ENCODE results near the gene SCAF1. TPM values are rescaled to one million over a fixed set of nuclear protein-coding genes. Genes with fewer than 3 reads are reported as not detected.
A peak's percentile ranks its signal among the peaks of the same experiment; 100 is the strongest.

SCAF1 gene
- polyA plus RNA-seq, 1 donor: 36.4 TPM

- no peak for DNase-seq
These were observed 45.7 kb downstream of the SCAF1 start for GRCh38 chr19:49687566-49688316.

GRCh38 chr19:49688531-49689132 lies 46.6 kb downstream of the SCAF1 start:
- no peak for DNase-seq

GRCh38 chr19:49689133-49690078 lies 47.4 kb downstream of the SCAF1 start, which contains the start of gene ADM5:
ADM5 (plus strand) TSS chr19:49689594; CDS start chr19:49689838, 244 bp downstream.
- no peak for DNase-seq

GRCh38 chr19:49690079-49690655 lies 48.2 kb downstream of the SCAF1 start:
- DNase-seq: no peak

GRCh38 chr19:49690656-49691242 lies 48.7 kb downstream of the SCAF1 start, which contains the start of gene CPT1C:
CPT1C (plus strand) TSS chr19:49691116; CDS start chr19:49692253, 1,137 bp downstream.
- peak; percentile 74 for DNase-seq

- peak; percentile 76 for DNase-seq
These were observed 49.5 kb downstream of the SCAF1 start for GRCh38 chr19:49691243-49692146.

- no peak for DNase-seq
These were observed 50.1 kb downstream of the SCAF1 start for GRCh38 chr19:49692147-49692506.

GRCh38 chr19:49696115-49696514 lies 54.1 kb downstream of the SCAF1 start:
- no peak for DNase-seq

GRCh38 chr19:49696865-49697264 lies 54.9 kb downstream of the SCAF1 start:
- DNase-seq: no peak

- no peak for DNase-seq
These were observed 57.4 kb downstream of the SCAF1 start for GRCh38 chr19:49699364-49699763.

- no peak for DNase-seq
These were observed 58.6 kb downstream of the SCAF1 start for GRCh38 chr19:49700563-49700962.

GRCh38 chr19:49701271-49701786 lies 59.3 kb downstream of the SCAF1 start:
- no peak for DNase-seq

GRCh38 chr19:49704888-49705642 lies 63.1 kb downstream of the SCAF1 start:
- no peak for DNase-seq

- no peak for DNase-seq
These were observed 63.9 kb downstream of the SCAF1 start for GRCh38 chr19:49705919-49706318.

Other genes starting within 250 kb of the SCAF1 start
- not detected for gene PTH2, start 218.8 kb upstream of the SCAF1 start, polyA plus RNA-seq (ENCODE audit: insufficient read length)
- gene GFY, start 216.8 kb upstream of the SCAF1 start, polyA plus RNA-seq (ENCODE audit: insufficient read length): not detected
- 0.76 TPM for gene SLC17A7, start 200.7 kb upstream of the SCAF1 start, polyA plus RNA-seq (ENCODE audit: insufficient read length)
- 43.8 TPM for gene PIH1D1, start 190.4 kb upstream of the SCAF1 start, polyA plus RNA-seq (ENCODE audit: insufficient read length)
- 14.8 TPM for gene ALDH16A1, start 189.0 kb upstream of the SCAF1 start, polyA plus RNA-seq (ENCODE audit: insufficient read length)
- gene FLT3LG, start 168.0 kb upstream of the SCAF1 start, polyA plus RNA-seq (ENCODE audit: insufficient read length): 3.5 TPM
- gene RPL13A, start 154.6 kb upstream of the SCAF1 start, polyA plus RNA-seq (ENCODE audit: insufficient read length): 4,873 TPM
- 3,298 TPM for gene RPS11, start 145.8 kb upstream of the SCAF1 start, polyA plus RNA-seq (ENCODE audit: insufficient read length)
- 178 TPM for gene FCGRT, start 129.5 kb upstream of the SCAF1 start, polyA plus RNA-seq (ENCODE audit: insufficient read length)
- 44.5 TPM for gene RCN3, start 114.2 kb upstream of the SCAF1 start, polyA plus RNA-seq (ENCODE audit: insufficient read length)
- 59.7 TPM for gene NOSIP, start 61.7 kb upstream of the SCAF1 start, polyA plus RNA-seq (ENCODE audit: insufficient read length)
- 0.18 TPM for gene PRRG2, start 60.9 kb upstream of the SCAF1 start, polyA plus RNA-seq (ENCODE audit: insufficient read length)
- gene PRR12, start 51.0 kb upstream of the SCAF1 start, polyA plus RNA-seq (ENCODE audit: insufficient read length): 23.3 TPM
- 29.1 TPM for gene RRAS, start 2.1 kb upstream of the SCAF1 start, polyA plus RNA-seq (ENCODE audit: insufficient read length)
- gene IRF3, start 23.6 kb downstream of the SCAF1 start, polyA plus RNA-seq (ENCODE audit: insufficient read length): 38.7 TPM
- 35.9 TPM for gene BCL2L12, start 23.7 kb downstream of the SCAF1 start, polyA plus RNA-seq (ENCODE audit: insufficient read length)
- 214 TPM for gene PRMT1, start 35.1 kb downstream of the SCAF1 start, polyA plus RNA-seq (ENCODE audit: insufficient read length)
- 2.2 TPM for gene ADM5, start 47.4 kb downstream of the SCAF1 start, polyA plus RNA-seq (ENCODE audit: insufficient read length)
- 6.2 TPM for gene CPT1C, start 48.9 kb downstream of the SCAF1 start, polyA plus RNA-seq (ENCODE audit: insufficient read length)
- 0.94 TPM for gene TSKS, start 121.1 kb downstream of the SCAF1 start, polyA plus RNA-seq (ENCODE audit: insufficient read length)
- gene AP2A1, start 124.8 kb downstream of the SCAF1 start, polyA plus RNA-seq (ENCODE audit: insufficient read length): 68.3 TPM
- 18.3 TPM for gene FUZ, start 171.1 kb downstream of the SCAF1 start, polyA plus RNA-seq (ENCODE audit: insufficient read length)
- 33.0 TPM for gene MED25, start 176.1 kb downstream of the SCAF1 start, polyA plus RNA-seq (ENCODE audit: insufficient read length)
- 254 TPM for gene PTOV1, start 208.9 kb downstream of the SCAF1 start, polyA plus RNA-seq (ENCODE audit: insufficient read length)
- gene PNKP, start 225.4 kb downstream of the SCAF1 start, polyA plus RNA-seq (ENCODE audit: insufficient read length): 34.3 TPM
- 42.7 TPM for gene AKT1S1, start 235.1 kb downstream of the SCAF1 start, polyA plus RNA-seq (ENCODE audit: insufficient read length)
- 49.1 TPM for gene TBC1D17, start 235.5 kb downstream of the SCAF1 start, polyA plus RNA-seq (ENCODE audit: insufficient read length)